OCI-LY3 (cell line): ENCODE data around the gene APBB1IP.

Experiments
- CTCF ChIP-seq: fragments of 200-600, 300-600 bp; sonication (generic); IDR thresholded peaks from 2 replicates; pipeline ENCODE4 v1.5.1; 2014; ENCODE audit warnings: antibody characterized with exemption, low read length, low read depth
- EZH2phosphoT487 ChIP-seq: fragments of 200-600 bp; shearing (Covaris generic); IDR thresholded peaks from 2 replicates; pipeline ENCODE4 v1.6.1; 2018; ENCODE audit warnings: antibody characterized with exemption, mixed run types, low read depth

- no peak for TF ChIP-seq CTCF
- no peak for TF ChIP-seq EZH2phosphoT487
Observed at GRCh38 chr10:26438534-26439341, 597 bp downstream of the APBB1IP start.
